NCI-H345 (cell line): Measurements from ENCODE around the gene MICAL2.
A peak's percentile ranks its signal among the peaks of the same experiment; 100 is the strongest.

Source experiments
- DNase-seq: peaks from one replicate; lab custom pipeline; 2025; lab: John Stamatoyannopoulos, UW

MICAL2 gene, protein sequence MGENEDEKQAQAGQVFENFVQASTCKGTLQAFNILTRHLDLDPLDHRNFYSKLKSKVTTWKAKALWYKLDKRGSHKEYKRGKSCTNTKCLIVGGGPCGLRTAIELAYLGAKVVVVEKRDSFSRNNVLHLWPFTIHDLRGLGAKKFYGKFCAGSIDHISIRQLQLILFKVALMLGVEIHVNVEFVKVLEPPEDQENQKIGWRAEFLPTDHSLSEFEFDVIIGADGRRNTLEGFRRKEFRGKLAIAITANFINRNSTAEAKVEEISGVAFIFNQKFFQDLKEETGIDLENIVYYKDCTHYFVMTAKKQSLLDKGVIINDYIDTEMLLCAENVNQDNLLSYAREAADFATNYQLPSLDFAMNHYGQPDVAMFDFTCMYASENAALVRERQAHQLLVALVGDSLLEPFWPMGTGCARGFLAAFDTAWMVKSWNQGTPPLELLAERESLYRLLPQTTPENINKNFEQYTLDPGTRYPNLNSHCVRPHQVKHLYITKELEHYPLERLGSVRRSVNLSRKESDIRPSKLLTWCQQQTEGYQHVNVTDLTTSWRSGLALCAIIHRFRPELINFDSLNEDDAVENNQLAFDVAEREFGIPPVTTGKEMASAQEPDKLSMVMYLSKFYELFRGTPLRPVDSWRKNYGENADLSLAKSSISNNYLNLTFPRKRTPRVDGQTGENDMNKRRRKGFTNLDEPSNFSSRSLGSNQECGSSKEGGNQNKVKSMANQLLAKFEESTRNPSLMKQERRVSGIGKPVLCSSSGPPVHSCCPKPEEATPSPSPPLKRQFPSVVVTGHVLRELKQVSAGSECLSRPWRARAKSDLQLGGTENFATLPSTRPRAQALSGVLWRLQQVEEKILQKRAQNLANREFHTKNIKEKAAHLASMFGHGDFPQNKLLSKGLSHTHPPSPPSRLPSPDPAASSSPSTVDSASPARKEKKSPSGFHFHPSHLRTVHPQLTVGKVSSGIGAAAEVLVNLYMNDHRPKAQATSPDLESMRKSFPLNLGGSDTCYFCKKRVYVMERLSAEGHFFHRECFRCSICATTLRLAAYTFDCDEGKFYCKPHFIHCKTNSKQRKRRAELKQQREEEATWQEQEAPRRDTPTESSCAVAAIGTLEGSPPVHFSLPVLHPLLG

DNA sequence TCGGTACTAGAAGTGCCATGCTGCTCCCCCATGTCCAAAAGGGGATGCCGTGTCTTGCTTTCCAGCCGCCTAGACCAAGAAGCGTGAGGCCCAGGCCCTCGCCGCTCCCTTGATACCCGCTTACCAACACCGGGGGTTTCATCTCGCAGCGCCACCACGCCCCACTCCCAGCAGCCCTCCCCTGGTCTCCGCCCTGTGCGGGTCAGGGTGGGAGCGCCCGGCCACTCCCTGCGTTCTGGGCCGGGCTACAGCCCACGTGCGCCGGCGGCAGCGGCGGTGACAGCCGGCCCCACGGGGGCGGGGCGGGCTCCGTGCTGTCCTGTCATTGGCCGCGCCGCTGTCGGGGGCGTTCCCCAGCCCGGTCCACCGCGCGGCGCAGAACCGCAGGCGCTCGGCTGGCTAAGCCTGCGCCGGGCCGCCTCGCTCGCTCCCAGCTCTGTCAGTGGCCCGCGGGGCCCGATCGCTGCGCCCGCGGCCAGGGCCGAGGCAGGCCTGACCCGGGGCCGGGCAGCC lies at the start of gene MICAL2:
Gene MICAL2, plus strand, starts transcription at position 390 of the 513 bp plus-strand sequence. CDS start 51,566 bp downstream, outside the sequence.
- DNase-seq, result peak; percentile 91

DNA sequence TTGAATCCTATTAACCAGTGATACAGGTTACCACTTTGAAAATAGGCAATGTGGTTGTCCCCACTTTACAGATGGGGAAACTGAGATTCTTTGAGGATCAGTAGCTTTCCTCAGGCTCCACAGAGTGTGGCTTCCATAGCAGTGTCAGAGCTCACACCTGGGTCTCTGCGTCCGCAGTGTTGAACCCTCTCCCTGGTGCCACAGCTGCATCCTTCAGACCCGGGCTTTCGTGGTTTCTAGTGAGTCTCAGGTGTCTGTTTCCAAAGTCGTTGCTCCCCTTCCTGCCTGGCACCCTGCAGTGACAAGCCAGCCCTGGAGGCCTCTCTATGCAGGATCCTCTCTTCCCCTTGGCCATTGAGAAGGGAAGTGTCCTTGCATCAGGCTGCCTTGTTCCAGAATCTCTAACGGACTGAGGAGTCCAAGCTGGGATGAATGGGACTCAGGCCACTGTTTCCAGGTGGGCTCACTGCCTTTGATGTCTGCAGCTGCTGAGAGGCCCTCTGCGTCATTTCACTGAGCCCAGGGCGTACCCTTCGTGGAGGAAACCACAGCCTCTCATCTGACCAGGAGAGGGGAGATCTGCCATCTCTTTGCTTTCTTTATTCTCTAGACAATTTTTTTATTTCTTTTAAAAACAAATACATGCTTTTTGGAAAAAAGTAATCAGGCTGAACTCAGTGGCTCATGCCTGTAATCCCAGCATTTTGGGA lies 48.4 kb upstream of the MICAL2 start:
- no peak for DNase-seq

DNA sequence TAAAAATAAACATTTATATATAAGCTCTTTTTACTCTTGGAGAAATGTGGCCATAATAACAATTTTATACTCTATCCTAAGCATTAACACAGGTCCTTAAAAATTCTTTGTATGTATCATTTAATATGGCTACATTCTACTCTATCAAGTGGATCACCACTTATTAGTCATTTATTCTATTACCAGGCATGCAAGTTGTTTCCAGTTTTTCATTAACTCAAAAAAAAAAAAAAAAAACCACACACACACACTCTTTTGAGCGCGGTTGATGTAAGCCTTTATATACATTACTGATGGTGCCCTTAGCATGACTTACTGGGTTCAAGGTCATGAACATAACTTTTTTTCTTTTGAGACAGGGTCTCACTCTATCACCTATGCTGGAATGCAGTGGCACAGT lies 47.1 kb upstream of the MICAL2 start:
- no peak for DNase-seq

DNA sequence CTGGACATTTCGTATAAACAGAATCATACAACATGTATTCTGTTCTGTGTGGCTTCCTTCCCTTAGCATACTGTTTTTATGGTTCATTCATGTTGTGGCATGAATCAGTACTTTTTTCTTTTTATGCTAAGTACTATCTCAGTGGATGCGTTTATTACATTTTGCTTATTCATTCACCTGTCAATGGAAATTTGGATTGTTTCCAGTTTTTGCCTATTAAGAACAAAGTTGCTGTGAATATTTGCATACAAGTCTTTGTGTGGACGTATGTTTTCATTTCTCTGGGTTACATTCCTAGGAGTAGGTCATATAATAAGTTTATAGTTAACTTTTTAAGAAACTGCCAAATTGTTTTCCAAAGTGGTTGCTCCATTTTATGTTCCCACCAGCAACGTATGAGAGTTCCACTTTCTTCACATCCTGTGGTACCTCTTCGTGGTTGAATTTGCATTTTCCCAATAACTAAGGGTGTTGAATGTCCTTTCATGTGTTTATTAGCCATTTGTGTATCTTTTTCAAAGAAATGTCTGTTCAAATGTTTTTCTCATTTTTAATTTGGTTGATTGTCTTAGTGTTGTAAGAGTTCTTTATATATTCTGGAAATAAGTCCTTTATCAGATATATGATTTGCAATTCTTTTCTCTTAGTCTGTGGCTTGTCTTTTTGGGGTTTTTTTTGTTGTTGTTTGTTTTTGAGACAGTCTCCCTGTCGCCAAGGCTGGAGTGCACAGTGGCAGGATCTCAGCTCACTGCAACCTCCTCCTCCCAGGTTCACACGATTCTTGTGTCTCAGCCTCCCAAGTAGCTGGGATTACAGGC lies 46.0 kb upstream of the MICAL2 start:
- no peak for DNase-seq

DNA sequence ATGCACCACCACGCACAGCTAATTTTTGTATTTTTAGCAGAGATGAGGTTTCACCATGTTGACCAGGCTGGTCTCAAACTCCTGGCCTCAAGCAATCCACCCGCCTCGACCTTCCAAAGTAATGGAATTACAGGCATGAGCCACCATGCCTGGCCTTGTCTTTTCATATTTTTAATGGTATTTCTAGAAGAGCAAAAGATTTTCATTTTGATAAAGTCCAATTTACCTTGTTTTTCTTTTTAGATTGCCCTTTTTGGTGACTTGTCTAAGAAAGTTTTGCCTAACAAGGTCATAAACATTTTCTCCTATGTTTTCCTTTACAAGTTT lies 45.5 kb upstream of the MICAL2 start:
- DNase-seq, result no peak

DNA sequence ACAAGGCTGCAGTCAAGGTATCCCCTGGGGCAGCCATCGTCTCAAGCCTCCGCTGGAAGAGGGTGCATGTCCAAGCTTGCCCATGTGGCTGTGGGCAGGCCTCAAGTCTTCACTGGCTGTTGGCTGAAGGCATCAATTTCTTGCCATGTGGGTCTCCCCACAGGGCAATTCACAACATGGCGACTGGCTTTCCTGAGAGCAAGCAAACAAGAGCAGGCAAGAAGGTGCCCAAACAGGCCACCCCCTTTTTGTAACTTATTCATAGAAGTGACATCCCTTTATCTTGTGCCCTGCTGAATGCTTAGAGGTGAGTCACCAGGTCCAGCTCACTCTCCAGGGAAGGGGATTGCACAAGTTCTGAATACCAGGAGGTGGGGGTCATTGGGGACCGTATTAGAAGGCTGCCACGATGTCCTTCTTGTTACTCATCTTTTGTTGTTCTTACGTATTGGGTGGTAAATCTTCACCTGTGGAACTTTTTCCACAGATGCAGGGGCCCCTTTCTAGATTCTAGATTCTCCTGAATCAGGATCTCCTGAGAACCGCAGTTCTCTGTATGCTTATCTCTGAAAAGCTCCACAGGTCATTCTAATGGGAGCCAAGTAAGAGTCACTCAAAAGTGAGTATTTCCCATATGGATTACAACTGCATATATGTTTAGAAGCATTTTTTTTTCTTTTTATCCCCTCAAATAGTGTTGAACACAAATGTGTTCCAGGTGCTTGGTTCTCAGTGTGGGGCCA lies 44.2 kb upstream of the MICAL2 start:
- DNase-seq, result peak; percentile 17

DNA sequence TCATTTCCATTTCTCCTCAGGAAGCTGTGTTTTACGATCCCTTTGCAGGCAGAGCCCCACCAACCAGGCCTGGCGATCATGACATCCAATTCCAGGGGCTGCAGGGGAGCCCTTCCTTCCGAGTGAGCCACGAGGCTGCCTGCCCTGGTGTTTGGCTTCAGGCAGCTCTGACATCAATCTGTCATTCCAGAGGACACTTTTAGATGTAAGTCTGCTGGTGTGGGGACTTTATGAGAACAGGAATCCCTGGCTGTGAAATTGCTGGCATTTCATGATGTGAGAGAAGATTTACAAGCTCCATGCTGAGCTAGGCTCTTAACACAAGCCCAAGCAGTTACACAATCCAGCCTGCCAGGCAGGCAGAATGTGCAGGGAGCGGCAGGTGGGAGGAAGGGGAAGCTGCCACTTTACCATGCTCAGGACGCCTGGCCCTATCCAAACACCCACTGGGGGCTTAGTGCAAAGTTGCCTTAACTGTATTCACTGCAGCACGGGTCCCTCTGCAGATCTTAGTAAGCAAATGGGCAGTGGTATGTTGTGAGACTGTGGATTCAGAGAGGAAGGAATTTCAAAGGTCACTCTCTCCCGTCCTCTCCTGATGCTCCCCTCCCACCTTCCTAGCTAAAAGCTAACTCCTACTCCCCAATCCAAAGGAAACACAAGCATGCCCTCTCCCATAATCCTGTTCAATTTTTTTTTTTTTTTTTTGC lies 43.4 kb upstream of the MICAL2 start:
- DNase-seq, result peak; percentile 80

DNA sequence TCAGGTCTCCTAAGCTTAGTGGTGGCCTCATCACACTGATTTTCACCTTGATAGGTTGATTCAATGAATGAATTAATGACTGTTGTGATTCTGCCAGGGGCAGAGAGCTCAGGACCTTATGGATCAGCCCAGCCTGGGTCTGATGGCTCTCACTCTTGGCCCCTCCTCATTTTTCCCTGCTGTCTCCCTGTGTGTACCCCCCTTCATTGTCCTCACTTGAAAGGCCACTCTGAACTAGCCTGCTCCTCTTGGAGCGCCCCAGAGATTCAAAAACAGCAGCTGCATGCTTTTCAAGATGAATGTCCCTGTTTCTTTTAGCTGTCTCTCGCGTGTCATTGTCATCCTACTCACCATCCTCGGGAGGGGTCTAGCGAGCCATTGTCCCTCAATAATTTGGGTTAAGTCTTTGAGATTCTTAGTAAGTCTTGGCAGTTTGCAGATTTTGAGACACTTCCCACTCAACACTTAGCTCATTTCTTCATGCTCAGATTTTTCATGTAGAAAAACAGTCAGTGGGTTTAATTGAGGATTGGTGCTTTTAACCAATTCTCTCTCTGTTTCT lies 42.5 kb upstream of the MICAL2 start:
- DNase-seq, result no peak

DNA sequence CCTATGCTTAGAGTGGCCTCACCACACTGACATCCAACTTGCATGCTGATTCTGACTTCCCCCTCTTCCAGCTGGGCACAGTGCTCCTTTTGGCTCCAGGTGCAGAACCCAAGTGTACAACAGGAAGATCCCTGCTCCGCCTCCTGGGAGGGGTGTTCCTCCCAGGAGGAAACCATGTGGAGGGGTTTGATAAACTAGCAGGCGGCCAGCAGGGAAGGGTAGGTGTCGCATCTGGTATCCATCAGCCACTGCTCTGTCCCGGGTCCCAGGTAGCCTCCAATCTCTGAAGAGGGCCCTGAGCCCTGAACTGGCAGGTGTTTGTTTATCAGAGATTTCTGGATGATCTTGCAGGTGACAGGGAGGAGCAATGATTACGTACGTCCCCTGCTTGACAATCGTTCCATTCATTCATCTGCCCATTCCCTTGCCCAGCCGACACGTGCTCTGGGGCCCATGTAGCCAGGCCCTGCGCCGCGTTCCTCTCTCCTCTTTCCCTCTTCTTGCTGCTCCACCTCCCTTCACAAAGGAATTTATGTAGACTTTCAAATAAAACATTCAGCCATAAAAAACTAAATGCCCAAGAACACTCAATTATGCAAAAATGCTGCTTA lies 41.2 kb upstream of the MICAL2 start:
- peak; percentile 25 for DNase-seq

DNA sequence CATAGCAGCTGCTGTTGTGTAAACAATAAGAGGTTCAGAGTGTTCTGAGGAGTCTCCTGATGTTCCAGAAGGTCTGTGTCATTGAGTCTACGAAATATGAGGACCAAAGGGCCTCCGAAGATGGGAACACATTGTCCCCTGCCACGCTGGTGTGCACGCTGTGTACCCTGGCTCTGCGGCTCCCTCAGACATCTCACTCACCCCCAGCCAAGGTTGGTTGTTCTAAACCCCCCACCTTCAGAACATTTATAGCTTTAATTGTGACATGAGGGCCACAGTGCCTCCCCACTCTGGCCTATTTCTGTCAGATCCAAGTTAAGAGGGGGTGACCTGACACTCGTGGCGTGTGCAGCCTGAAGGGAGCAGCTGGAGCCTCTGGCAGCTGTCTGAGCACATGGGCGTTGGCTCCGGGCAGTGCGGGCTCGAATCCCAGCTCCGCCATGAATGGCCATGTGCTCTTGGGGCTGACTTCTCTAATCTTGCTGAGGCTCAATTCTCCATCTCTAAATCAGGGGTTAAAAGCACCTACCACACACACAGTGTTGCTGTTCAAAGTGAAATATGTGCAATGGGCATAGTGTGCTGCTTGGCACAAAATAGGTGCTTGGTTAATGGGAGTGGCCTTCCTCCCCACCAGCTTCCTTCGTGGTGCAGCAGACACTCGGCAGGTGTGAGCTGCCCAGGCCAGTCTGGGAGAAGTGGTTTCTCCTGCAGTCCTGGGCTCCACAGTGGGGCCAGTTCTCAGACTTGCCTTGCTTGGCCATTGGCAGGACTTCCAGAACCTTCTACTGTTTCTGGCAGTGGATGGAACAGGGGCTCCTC lies 39.7 kb upstream of the MICAL2 start:
- no peak for DNase-seq

DNA sequence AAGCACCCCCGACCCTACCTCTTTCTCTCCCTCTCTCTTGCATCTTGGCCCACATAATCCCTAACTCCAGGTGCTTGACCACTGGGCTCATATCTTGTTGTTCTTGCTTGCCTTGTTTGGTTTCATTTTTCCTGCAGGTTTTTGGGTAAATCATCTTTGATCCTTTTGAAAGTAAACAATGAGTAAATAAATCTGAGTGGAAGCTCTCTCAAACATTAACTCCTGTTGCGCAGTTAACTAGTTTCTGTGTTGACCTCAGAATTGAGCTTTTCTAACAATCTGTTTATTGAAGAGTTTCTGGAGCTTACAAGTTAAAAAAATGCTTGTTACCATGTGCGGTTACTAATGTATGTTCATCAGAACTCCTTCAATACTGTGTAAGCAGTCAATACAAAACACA lies 38.8 kb upstream of the MICAL2 start:
- no peak for DNase-seq

DNA sequence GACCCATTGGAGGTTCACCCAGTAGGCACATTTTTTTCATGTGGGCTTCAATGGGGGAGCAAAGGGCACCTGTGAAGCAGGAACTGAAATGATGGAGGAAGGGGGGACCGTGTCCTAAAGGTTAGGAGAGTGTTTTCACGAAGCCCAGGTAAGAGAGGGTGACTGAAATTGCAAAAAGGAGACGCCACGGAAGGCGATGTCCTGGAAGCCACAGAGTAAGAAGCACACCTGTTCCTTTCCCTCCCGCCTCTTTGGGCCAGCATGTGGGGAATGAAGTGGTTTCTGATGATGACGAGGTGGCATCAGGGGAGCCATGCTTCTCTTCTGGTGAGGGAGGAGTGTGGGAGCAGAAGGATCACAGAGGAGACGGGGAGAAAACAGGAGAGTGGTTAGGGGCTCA lies 37.0 kb upstream of the MICAL2 start:
- DNase-seq, result no peak

DNA sequence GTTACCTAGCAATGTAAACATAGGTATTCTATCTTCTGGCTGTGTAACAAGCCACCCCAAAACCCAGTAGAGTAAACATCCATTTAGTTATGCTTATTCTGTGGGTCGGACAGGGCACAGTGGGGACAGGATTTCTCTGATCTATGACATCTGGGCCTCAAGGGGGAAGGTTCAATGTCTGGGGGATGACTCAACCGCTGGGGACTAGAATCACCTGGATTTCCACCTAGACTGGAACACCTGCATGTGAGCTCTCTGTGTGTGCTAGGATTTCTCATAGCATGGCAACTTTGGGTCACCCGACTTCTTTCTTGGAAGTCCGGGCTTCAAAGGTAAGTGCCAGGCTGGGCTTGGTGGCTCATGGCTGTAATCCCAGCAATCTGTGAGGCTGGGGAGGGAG lies 36.5 kb upstream of the MICAL2 start:
- no peak for DNase-seq

DNA sequence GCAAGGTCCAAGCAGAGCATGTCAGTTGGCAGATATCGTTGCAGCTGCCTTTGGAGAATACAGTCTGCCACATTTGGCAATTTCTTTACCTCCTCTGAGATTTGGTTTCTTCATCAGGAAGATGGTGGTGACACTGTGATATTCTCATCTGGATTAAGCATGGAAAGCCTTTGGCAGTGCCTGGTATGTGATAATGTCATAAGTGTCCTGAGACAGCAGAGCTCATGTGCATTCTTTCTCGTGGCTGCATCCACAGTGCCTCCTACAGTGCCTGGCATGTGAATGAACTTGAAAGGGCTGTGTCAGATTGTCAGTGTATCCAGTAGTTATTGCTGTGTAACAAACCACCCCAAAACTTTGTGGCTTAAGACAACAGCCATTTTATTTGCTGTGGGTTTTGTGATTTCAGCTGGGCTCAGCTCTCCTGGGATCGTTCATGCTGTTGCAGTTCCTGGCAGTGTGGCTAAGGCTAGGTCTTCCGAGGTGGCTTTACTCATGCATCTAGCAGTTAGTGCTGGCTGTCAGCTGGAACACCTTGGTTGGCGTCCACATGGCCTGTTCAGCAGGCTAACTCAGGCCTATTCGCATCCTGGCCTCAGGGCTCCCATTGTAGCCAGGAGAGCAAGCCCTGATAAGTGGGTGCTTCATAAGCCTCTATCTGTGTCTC lies 35.7 kb upstream of the MICAL2 start:
- DNase-seq, result no peak

DNA sequence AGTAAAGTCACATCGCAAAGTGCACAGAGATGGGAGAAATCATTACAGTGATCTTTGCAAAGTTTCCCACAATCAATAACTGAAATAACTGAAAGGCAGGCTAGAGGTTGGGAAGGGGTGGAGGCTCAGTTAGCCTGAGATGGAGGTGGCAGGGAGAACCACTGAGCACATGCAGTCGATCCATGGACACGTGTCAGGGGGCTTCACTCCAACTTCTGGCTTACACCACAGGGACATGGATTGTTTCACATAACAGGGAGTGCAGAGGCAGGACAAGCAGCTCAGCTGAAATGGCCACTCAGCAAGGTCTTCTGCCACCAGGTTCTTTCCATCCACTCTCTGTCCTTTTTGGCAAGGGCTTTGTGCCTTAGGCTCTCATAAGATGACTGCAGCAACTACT lies 35.1 kb upstream of the MICAL2 start:
- no peak for DNase-seq

DNA sequence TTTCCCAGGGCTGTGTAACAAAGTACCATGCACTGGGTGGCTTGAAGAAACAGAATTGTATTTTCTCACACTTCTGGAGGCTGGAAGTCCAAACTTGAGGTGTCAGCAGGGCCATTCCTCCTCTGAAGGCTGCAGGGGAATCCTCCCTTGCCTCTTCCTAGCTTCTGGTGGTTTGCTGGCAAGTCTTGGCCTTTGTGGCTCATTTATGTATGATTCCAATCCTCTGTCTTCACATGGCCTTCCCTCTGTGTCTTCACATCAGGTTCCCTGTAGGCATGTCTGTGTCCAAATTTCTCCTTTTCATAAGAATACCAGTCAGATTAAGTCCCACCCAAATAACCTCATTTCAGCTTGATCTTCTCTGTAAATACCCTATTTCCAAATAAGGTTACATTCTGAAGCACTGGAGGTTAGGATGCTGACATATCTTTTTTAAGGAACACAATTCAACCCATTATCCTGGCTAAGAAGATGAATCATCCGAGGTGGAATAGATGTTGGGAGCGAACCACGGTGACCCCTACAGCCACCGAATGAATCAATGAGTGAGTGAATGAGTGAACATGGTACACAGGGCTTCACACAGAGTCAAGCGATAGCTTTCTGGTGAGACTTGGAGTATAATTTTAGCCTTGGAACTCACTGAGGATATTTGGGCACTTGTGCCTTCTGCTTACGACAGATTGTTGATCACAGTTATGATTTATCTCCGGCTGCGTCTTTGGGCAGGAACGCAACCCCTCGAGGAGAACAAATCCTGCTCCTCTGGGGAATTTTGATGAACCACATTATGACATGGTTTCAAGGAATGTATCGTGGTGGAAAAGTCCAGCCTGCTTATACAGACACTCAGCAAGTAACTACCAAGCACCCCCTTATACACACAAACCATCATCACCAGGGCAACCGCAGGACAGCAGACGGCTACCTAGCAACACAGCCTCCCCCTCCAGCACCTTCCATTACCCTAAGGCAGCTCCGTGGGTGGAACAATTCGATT lies 34.3 kb upstream of the MICAL2 start:
- DNase-seq, result no peak
